HG03025 (cell line): ENCODE measurements around the gene NLRP11.

Source experiments
- ATAC-seq: cut with Tn5 transposase; IDR thresholded peaks from one replicate; pipeline ENCODE4 v1.9.1; 2021; ENCODE audit warnings: mild to moderate bottlenecking, moderate library complexity; ENCODE audit not compliant: unreplicated experiment, low FRiP score

NLRP11 gene

DNA sequence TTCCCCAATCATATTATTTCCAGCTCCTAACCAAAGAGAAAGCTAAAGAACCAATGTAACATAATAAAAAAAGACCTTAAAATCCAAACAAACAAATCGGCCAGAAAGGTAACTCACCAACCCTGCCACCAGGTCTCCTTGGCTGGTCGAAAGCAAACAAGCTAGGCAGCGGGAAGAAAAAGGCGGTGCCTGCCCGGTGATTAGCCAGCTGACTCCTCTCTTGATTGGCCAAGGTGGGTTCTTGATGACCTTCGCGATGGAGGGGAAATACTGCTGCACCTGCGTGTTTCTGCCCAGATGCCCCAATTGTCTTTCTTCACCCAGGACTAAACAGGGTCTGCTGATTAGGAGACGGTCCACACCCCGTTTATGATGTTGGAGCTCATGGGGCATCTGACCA is at the start of gene NLRP11:
TSS of gene NLRP11 (minus strand) at position 154 of the 400 bp plus-strand sequence. CDS start 13,825 bp downstream, outside the sequence.
- ATAC-seq, result no peak

DNA sequence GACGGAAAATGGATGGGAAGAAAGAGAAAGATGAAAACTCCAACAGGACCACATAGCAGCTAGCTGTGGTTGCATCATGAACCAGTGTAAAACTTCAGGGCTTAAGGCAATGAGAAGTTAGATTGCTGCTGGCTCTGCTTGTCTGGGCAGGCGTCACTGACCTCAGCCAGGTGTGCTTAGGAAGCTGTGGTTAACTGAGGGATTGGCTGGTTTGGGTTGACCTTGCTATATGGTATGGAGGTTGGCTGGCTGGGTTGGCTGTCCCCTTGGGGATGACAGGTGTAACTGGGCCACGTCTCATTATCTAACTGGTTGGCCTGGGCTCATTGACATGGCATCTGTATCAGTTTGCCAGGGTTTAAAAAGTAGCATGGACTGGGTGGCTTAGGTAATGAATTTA is 45.4 kb upstream of the NLRP11 start:
- no peak for ATAC-seq

DNA sequence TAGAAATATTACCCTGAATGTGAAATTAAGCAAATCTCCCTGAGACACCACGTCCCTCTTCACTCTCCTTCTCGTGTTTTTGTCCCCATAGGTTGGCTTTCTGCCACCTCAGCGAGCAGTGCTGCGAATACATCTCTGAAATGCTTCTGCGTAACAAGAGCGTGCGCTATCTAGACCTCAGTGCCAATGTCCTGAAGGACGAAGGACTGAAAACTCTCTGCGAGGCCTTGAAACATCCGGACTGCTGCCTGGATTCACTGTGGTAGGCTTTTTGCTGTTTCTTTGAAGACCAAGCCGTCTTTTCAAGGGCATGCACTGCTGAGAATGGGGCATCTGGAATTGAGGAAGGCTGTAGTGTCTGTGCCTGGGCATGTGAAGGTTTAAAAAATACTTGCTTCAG is 38.9 kb upstream of the NLRP11 start:
- no peak for ATAC-seq

DNA sequence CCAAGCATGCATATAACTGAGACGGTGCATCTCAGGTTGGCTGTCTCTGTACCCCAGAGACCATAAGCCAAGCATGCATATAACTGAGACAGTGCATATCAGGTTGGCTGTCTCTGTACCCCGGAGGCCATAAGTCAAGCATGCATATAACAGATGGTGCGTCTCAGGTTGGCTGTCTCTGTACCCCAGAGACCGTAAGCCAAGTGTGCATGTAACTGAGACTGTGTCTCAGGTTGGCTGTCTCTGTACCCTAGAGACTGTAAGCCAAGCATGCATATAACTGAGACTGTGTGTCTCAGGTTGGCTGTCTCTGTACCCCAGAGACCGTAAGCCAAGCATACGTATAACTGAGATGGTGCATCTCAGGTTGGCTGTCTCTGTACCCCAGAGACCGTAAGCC is 35.3 kb upstream of the NLRP11 start:
- ATAC-seq, result no peak

DNA sequence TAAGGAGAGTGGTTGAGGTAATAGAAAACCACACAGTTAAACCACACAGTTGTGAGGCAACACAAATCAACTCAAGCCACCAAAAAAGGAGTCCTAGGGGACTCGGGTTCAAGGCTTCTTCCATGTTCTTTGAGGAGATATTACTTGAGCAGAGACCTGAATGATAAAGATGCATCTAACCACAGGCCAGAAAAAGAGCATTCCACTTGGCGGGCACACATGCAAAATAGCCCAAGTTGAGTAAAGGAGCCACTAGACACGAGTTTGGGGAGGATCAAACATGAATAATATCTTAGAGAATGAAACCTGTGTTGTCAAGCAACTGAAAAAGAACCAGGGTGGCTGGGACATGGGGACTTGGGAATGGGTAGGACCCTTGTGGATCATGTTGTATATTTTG is 34.7 kb upstream of the NLRP11 start:
- no peak for ATAC-seq

DNA sequence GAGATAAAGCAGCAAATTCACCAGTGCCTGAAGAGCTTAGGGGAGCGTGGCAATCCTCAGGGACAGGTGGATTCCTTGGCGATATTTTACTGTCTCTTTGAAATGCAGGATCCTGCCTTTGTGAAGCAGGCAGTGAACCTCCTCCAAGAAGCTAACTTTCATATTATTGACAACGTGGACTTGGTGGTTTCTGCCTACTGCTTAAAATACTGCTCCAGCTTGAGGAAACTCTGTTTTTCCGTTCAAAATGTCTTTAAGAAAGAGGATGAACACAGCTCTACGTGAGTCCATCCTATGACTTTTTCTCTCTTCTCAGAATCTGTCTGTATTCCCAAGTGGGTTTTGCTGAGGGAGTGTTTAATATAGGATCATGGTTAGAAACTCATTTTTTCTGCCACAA is 27.2 kb upstream of the NLRP11 start:
- ATAC-seq, result no peak

DNA sequence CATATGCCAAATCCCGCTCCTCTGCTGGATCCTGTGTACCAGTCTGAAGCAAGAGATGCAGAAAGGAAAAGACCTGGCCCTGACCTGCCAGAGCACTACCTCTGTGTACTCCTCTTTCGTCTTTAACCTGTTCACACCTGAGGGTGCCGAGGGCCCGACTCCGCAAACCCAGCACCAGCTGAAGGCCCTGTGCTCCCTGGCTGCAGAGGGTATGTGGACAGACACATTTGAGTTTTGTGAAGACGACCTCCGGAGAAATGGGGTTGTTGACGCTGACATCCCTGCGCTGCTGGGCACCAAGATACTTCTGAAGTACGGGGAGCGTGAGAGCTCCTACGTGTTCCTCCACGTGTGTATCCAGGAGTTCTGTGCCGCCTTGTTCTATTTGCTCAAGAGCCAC is 26.6 kb upstream of the NLRP11 start:
- ATAC-seq, result no peak

DNA sequence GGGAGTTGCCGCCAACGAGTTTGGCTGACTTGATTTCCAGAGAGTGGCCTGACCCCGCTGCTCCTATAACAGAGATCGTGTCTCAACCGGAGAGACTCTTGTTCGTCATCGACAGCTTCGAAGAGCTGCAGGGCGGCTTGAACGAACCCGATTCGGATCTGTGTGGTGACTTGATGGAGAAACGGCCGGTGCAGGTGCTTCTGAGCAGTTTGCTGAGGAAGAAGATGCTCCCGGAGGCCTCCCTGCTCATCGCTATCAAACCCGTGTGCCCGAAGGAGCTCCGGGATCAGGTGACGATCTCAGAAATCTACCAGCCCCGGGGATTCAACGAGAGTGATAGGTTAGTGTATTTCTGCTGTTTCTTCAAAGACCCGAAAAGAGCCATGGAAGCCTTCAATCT is 26.2 kb upstream of the NLRP11 start:
- ATAC-seq, result no peak

DNA sequence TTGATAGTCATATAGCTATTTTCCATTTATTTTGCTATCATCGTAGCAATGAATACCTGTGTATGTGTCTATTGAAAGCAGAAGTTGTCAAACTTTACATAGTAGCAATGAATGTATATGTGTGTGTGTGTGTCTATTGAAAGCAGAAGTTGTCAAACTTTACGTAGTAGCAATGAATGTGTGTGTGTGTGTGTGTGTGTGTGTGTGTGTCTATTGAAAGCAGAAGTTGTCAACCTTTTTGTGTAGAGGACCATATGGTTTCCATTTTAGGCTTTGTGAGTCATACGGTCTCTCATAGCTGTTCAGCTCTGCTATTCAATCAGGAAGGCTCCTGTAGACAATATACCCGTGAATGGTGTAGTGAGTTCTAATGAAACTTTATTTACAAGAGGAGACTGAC is 25.4 kb upstream of the NLRP11 start:
- no peak for ATAC-seq

DNA sequence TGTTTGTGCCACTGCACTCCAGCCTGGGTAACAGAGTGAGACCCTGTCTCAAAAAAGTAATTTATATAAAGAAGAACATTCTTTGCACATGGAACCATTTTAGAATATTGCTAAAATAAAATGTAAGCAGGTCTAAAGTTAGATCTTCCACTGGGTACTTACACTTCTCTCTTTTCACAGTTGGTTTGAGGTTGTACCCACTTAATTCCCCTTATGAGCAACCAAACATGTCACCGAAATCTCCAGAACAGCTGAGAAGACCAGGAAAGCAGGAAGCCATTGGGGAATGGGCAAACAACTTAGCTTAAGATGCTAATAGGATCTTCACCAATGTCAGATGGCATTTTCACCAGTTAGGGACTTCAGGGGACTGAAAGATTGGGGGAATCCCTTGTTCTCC is 23.4 kb upstream of the NLRP11 start:
- no peak for ATAC-seq

DNA sequence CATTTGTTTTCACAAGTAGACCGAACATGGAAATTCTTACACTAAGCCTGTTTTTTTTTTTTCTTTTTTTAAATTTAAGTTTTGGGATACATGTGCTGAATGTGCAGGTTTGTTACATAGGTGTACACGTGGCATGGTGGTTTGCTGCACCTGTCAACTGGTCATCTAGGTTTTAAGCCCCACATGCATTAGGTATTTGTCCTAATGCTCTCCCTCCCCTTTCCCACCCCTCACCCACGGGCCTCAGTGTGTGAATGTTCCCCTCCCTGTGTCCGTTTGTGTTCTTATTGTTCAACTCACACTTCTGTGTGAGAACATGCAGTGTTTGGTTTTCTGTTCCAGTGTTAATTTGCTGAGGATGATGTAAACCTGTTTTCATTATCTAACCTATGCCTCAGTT is 7.1 kb upstream of the NLRP11 start:
- no peak for ATAC-seq

DNA sequence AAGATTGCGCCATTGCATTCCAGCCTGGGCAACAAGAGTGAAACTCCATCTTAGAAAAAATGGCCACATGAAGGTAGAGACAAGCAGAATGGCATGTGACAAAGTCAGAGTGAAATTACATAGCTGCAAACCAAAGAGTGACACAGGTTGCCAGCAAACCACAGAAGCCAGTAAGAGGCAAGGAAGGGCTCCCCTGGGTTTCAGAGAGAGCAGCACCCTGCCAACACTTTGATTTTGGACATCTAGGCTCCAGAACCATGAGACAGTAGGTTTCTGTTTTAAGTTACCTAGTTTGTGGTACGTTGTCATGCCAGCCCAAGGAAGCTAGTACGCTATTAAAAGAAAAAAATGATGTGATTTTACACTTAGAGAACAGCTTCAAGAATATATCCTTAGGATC is 6.5 kb upstream of the NLRP11 start:
- no peak for ATAC-seq

DNA sequence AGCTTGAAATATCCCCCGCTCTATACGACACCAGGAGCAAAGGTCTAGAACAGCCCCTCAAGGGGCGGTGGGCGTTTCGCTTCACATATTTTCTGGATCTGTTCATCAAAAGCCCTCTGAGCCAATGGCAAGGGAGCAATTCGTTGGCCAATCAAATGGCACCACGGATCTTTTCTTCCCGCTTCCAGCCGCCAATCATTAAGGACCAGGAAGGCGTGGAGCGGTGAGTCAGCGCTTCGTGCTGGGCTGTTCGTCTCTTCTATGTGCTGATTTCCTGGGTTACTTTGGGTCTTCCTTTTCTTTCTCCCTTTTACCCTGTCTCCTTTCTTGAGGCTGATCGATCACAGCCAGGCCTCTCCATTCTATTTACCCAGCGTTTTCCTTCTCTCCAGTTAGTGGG is 4.5 kb upstream of the NLRP11 start, which contains the start of gene NLRP4:
TSS of gene NLRP4 (plus strand) at position 201 of the 400 bp plus-strand sequence. CDS start 15,541 bp downstream, outside the sequence.
- no peak for ATAC-seq

DNA sequence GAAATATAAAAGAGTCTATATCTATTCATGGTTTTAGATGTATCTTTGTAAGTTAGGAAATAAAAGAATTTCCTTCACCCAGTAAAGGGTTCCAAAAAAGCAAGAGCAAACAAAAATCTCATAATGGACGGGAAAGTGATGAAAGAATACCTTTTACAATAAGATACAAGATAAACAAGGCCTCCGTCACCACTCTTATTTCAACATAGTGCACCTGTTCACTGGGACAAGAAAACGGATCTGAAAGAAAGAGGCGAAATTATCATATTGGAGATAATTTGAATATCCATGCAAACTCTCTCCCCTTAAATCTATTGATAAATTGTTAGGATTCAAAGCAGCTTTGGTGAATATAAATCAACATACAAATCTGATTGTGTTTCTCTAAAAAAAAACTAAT is 877 bp upstream of the NLRP11 start:
- ATAC-seq, result no peak

DNA sequence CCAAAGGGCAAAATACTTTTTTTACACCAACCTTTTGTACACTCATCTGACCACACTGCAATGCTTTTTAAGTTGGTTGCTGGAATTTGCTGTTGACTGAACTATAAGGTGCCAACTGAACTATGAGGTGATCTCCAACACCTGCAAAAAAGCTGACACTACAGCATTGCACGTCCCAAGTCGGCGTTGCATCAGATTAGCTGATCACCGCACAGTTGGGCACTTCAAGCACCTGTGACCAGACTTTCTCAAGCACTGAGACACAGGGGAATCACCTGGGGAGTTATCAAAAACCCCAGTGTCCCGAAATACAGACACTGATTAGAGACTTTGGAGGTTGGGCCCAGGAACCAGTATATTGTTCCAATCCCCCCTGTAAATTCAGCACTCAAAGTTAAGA is 1.1 kb downstream of the NLRP11 start:
- no peak for ATAC-seq

DNA sequence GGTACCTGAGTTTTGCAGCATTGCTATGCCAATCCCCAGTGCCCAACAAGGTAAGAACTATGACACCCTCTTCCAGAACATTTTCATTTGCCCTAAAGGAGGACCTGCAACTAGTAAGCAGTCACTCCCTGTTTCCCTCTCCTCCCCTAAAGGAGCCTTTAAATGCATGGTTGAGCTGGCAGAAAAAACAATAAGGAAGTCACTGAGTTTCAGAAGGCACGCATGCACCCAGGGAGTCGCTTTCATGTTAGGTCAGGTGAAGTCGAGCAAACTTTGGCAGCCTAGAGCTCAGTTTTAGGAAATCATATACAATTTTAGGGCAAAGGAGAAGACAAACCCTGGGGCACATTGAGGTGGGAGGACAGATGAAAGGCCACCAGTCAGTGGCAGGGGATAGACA is 11.8 kb downstream of the NLRP11 start:
- no peak for ATAC-seq

DNA sequence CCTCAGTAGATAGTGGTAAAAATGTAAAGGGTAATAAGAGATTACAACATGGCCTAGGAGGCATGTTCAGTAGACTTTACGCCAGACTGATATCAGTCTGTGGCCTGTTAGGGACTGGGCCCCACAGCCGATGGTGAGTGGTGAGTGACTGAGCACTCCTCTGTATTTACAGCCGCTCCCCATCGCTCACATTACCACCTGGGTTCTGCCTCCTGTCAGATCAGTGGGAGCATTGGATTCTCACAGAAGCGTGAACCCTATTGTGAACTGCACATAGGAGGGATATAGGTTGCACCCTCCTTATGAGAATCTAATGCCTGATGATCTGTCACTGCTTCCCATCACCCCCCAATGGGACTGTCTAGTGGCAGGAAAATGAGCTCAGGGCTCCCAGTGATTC is 17.9 kb downstream of the NLRP11 start:
- no peak for ATAC-seq

DNA sequence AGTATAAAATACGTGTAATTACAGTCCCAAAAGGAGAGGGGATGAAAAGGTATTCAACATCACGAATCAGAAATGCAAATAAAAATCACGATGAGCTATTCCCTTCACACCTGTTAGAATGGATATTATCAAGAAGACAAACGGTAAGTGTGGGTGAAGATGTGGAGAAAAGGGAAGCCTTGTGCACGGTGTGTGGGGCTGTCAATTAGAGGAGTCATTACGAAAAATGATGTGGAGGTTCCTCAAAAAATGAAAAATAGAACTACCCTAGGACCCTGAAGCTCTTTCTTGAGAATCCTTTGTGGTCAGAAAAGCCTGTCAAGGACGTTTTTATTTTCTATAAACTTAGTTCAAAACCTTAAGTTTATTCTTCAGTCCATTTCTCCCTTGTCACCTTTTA is 19.4 kb downstream of the NLRP11 start:
- no peak for ATAC-seq

DNA sequence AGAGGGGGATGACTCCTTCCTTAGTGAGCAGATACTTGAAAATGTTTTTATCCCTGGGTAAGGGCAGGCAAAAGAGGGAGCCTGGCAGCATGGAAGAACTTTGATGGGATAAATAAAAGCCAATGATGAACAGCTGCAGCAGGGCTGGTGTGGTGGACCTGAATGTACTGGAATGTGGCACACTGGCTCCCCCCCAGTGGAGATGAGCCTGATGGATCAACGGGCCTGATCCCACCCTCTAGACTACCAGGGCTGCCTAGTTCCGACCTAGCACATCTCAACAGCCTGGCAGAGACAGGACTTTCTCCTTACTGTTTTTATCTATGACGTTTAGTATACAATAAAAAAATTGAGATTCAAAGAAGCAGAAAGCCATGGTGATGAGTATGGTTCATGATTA is 20.5 kb downstream of the NLRP11 start:
- ATAC-seq, result no peak

DNA sequence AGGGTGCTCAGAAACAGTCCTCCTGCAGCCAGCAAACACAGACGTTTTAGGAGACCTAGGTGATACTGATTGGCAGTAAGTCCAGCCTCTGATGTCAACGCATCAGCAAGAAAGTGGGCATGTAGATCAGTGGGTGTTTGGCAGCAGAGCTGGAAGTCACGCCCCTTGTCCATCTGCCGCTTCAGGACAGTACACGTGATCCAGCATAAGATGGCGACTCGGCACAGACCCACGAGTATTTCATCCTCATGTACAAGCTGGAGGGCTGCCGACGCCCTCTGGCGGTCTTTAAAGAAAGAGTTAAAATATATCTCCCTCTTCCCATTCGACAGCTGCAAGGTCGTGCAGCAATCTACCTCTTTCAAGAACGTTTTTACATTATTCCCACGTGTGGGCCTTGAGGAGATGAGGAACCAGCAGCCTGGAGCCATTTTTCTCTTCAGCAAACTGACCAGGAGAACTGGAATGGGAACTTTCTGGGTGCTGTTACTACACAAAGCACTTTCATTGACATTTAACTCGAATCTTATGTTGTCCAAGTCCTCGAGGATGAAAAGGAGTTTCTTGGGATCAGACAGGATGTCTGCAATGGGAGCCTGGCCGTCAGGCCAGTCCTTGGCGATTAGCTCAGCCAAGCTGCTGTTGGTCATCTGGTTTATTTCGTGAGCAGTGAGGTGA is 22.3 kb downstream of the NLRP11 start:
- ATAC-seq, result no peak

DNA sequence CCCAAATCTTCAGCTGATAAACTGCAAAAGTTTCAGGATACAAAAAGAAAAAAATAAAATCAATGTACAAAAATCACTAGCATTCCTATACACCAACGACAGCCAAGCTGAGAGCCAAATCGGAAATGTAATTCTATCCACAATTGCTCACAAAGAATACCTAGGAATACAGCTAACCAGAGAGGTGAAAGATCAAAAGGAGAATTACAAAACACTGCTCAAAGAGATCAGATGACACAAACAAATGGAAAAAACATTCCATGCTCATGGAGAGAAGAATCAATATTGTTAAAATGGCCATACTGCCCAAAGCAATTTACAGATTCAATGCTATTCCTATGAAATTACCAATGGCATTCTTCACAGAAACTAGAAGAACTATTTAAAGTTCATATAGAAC is 29.5 kb downstream of the NLRP11 start:
- no peak for ATAC-seq

DNA sequence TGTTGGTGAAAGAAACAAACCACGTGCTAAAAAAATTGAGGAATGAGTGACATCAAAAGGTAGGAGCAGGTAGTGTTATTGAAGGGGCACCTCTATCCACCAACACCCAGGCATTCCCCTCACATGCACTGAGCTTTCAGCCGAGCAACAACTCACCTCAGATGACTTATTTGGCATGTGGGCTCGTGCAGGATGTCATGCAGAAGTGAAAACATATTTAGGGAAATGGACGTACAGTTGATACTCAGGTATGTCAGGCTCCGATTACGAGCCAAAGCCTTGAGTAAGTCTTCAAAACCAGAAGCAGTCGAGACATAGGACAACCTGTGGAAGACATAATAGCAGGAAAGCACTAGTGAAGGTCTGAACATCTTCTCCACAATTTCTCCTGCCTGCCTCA is 30.4 kb downstream of the NLRP11 start:
- no peak for ATAC-seq

DNA sequence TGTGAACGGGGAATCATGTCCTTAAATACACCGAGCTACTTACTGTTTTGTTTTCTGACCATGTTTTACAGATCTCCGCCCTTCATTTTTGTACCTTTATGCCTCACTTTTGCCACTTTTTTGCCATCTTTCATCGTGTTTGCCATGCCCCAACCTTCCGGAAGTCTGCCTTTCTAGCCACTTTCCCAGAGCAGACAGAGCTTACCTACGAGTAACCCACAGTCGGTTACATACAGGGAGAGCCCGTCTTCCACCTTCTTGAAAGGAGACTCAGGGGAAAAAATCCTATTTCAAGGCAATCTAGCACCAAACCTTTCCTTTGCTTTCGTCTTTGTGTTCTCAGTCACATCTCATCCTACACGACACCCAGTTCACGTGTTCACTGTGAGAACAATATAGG is 36.8 kb downstream of the NLRP11 start:
- ATAC-seq, result no peak
